GM21390 (cell line): ENCODE measurements around the gene FNDC8.
A peak's percentile ranks its signal among the peaks of the same experiment; 100 is the strongest.
"Not testable (repeated sequence)": the region's sequence is repeated elsewhere in the genome, so short reads cannot be mapped to it uniquely, and the experiment has no call there.

Experiments used
- ATAC-seq: cut with Tn5 transposase; IDR thresholded peaks from one replicate; pipeline ENCODE4 v1.9.1; 2021; ENCODE audit not compliant: unreplicated experiment

FNDC8 gene

GRCh38 chr17:35141681-35142466, 20.5 kb downstream of the FNDC8 start, which contains the start of gene NLE1:
TSS of gene NLE1 (minus strand) at chr17:35142303. CDS start at chr17:35142275, 28 bp downstream.
- ATAC-seq, result peak; percentile 85

- no peak for ATAC-seq
These were observed 21.0 kb downstream of the FNDC8 start for GRCh38 chr17:35142467-35142796.

- no peak for ATAC-seq
These were observed 23.4 kb downstream of the FNDC8 start for GRCh38 chr17:35144840-35145239.

- no peak for ATAC-seq
These were observed 24.9 kb downstream of the FNDC8 start for GRCh38 chr17:35146214-35146833.

GRCh38 chr17:35147375-35147905, 26.0 kb downstream of the FNDC8 start, which contains the start of gene UNC45B:
TSS of gene UNC45B (plus strand) at chr17:35147817. CDS start at chr17:35148264, 447 bp downstream.
- ATAC-seq, result no peak

- no peak for ATAC-seq
These were observed 26.7 kb downstream of the FNDC8 start for GRCh38 chr17:35148144-35148543.

- no peak for ATAC-seq
These were observed 28.5 kb downstream of the FNDC8 start for GRCh38 chr17:35149941-35150340.

- not testable (repeated sequence) for ATAC-seq
These were observed 29.7 kb downstream of the FNDC8 start for GRCh38 chr17:35151080-35151479.

GRCh38 chr17:35152421-35153140, 31.2 kb downstream of the FNDC8 start:
- no peak for ATAC-seq

GRCh38 chr17:35154196-35155165, 33.1 kb downstream of the FNDC8 start:
- ATAC-seq, result no peak

GRCh38 chr17:35155246-35155645, 33.8 kb downstream of the FNDC8 start:
- no peak for ATAC-seq

- no peak for ATAC-seq
These were observed 38.5 kb downstream of the FNDC8 start for GRCh38 chr17:35159940-35160339.

- no peak for ATAC-seq
These were observed 39.2 kb downstream of the FNDC8 start for GRCh38 chr17:35160354-35161201.

- ATAC-seq, result no peak
These were observed 39.9 kb downstream of the FNDC8 start for GRCh38 chr17:35161281-35161761.

GRCh38 chr17:35162755-35163154, 41.3 kb downstream of the FNDC8 start:
- ATAC-seq, result no peak

- ATAC-seq, result no peak
These were observed 42.5 kb downstream of the FNDC8 start for GRCh38 chr17:35163886-35164285.

GRCh38 chr17:35164716-35165115, 43.3 kb downstream of the FNDC8 start:
- no peak for ATAC-seq

GRCh38 chr17:35166526-35166925, 45.1 kb downstream of the FNDC8 start:
- ATAC-seq, result no peak

- no peak for ATAC-seq
These were observed 45.6 kb downstream of the FNDC8 start for GRCh38 chr17:35167046-35167445.
